HG03139 (cell line): ENCODE data around the gene FGD6.
"Not testable (repeated sequence)": the region's sequence is repeated elsewhere in the genome, so short reads cannot be mapped to it uniquely, and the experiment has no call there.

Experiments used
- ATAC-seq: cut with Tn5 transposase; IDR thresholded peaks from one replicate; pipeline ENCODE4 v1.9.1; 2021; ENCODE audit not compliant: unreplicated experiment

Gene FGD6

GRCh38 chr12:95181103-95181502 lies 36.2 kb downstream of the FGD6 start:
- no peak for ATAC-seq

GRCh38 chr12:95179011-95179410 lies 38.3 kb downstream of the FGD6 start:
- no peak for ATAC-seq

- no peak for ATAC-seq
Observed at GRCh38 chr12:95178136-95178535, 39.1 kb downstream of the FGD6 start.

GRCh38 chr12:95177201-95177768 lies 40.0 kb downstream of the FGD6 start:
- ATAC-seq: no peak

GRCh38 chr12:95173392-95174251 lies 43.6 kb downstream of the FGD6 start:
- ATAC-seq: no peak

- no peak for ATAC-seq
Observed at GRCh38 chr12:95169368-95169767, 47.9 kb downstream of the FGD6 start.

- no peak for ATAC-seq
Observed at GRCh38 chr12:95168746-95169145, 48.5 kb downstream of the FGD6 start.

GRCh38 chr12:95164656-95165055 lies 52.6 kb downstream of the FGD6 start:
- no peak for ATAC-seq

- ATAC-seq: no peak
Observed at GRCh38 chr12:95158919-95159318, 58.3 kb downstream of the FGD6 start.

GRCh38 chr12:95151821-95152220 lies 65.4 kb downstream of the FGD6 start:
- ATAC-seq: no peak

GRCh38 chr12:95151406-95151805 lies 65.9 kb downstream of the FGD6 start:
- ATAC-seq: no peak

- no peak for ATAC-seq
Observed at GRCh38 chr12:95150501-95150900, 66.8 kb downstream of the FGD6 start.

- ATAC-seq: no peak
Observed at GRCh38 chr12:95147866-95148265, 69.4 kb downstream of the FGD6 start.

- ATAC-seq: no peak
Observed at GRCh38 chr12:95146769-95147168, 70.5 kb downstream of the FGD6 start.

GRCh38 chr12:95143621-95144205 lies 73.6 kb downstream of the FGD6 start:
- ATAC-seq: no peak

- no peak for ATAC-seq
Observed at GRCh38 chr12:95142431-95143151, 74.7 kb downstream of the FGD6 start.

GRCh38 chr12:95141310-95141709 lies 76.0 kb downstream of the FGD6 start:
- ATAC-seq: no peak

- not testable (repeated sequence) for ATAC-seq
Observed at GRCh38 chr12:95138031-95138430, 79.2 kb downstream of the FGD6 start.

- no peak for ATAC-seq
Observed at GRCh38 chr12:95136598-95136997, 80.7 kb downstream of the FGD6 start.

- ATAC-seq: no peak
Observed at GRCh38 chr12:95134085-95134484, 83.2 kb downstream of the FGD6 start.

- ATAC-seq: no peak
Observed at GRCh38 chr12:95131589-95132340, 85.5 kb downstream of the FGD6 start.
